Keratinocyte (primary cell): Measurements from ENCODE around the gene PTBP3. TPM values are rescaled to one million over a fixed set of nuclear protein-coding genes. Genes with fewer than 3 reads are reported as not detected.

ENCODE experiments used
- DNase-seq: peaks from one replicate; pipeline ENCODE4 v3.0.0-alpha.2; 2011; ENCODE audit warnings: low read depth, missing footprints, low spot score
- FAIRE-seq: peaks from 2 replicates; lab custom pipeline; 2011; peaks lifted over from hg19 to GRCh38; lab: Jason Lieb, UNC
- H2AFZ ChIP-seq: 2 replicates; pipeline ENCODE4 v1.6.0; 2012; ENCODE audit warnings: low read length, control low read depth, inconsistent platforms; ENCODE audit not compliant: control insufficient read depth
- H3K27ac ChIP-seq: 2 replicates; pipeline ENCODE4 v1.5.1; 2011; ENCODE audit warnings: low read length; ENCODE audit not compliant: control insufficient read depth, insufficient read depth
- H3K27me3 ChIP-seq: 3 replicates; pipeline ENCODE4 v1.6.0; 2011; ENCODE audit warnings: low read length; ENCODE audit not compliant: control insufficient read depth, insufficient read depth; ENCODE audit errors: extremely low read depth
- H3K36me3 ChIP-seq, 2 experiments: 2 replicates in 1 of 2; 3 replicates in 1 of 2; pipeline ENCODE4 v1.5.1; 2011; ENCODE audit warnings: low read length in 2 of 2, mild to moderate bottlenecking in 1 of 2; ENCODE audit not compliant: control insufficient read depth in 2 of 2, insufficient read depth in 2 of 2; ENCODE audit errors: extremely low read depth in 1 of 2
- H3K4me1 ChIP-seq: 3 replicates; pipeline ENCODE4 v1.5.1; 2011; ENCODE audit warnings: low read length; ENCODE audit not compliant: control insufficient read depth, insufficient read depth; ENCODE audit errors: extremely low read depth
- H3K4me2 ChIP-seq: 3 replicates; pipeline ENCODE4 v1.6.0; 2011; ENCODE audit warnings: low read depth, low read length; ENCODE audit not compliant: control insufficient read depth, insufficient read depth; ENCODE audit errors: extremely low read depth
- H3K4me3 ChIP-seq, 3 experiments: fragments of 200-600 bp in 1 of 3; sonication (generic) in 1 of 3; 2 replicates in 2 of 3; 3 replicates in 1 of 3; pipeline ENCODE4 v1.5.1; 2011 to 2016; ENCODE audit warnings: low read length in 3 of 3, mild to moderate bottlenecking in 3 of 3, control low read depth in 2 of 3, inconsistent platforms in 1 of 3, low read depth in 1 of 3, mixed read lengths in 1 of 3, mixed run types in 1 of 3, moderate library complexity in 1 of 3; ENCODE audit not compliant: control insufficient read depth in 2 of 3, insufficient read depth in 2 of 3; ENCODE audit errors: extremely low read depth in 1 of 3
- H3K79me2 ChIP-seq: 2 replicates; pipeline ENCODE4 v1.6.0; 2012; ENCODE audit warnings: low read length; ENCODE audit not compliant: control insufficient read depth, insufficient read depth
- H3K9ac ChIP-seq: 3 replicates; pipeline ENCODE4 v1.6.0; 2011; ENCODE audit warnings: low read length; ENCODE audit not compliant: control insufficient read depth, insufficient read depth; ENCODE audit errors: extremely low read depth
- H3K9me1 ChIP-seq: 3 replicates; pipeline ENCODE4 v1.6.0; 2011; ENCODE audit warnings: low read length; ENCODE audit not compliant: control insufficient read depth, insufficient read depth; ENCODE audit errors: extremely low read depth
- H3K9me3 ChIP-seq: 2 replicates; pipeline ENCODE4 v1.5.1; 2012; ENCODE audit warnings: low read depth, low read length; ENCODE audit not compliant: control insufficient read depth
- H4K20me1 ChIP-seq: 3 replicates; pipeline ENCODE4 v1.6.0; 2011; ENCODE audit warnings: low read length; ENCODE audit not compliant: control insufficient read depth, insufficient read depth; ENCODE audit errors: extremely low read depth
- EZH2 ChIP-seq: IDR thresholded peaks from one replicate; pipeline ENCODE4 v1.6.1; 2012; ENCODE audit warnings: inconsistent platforms, mild to moderate bottlenecking, low read length, moderate library complexity
- dilution Hi-C: fragments of 300-500 bp; cut with MboI; formaldehyde crosslinking; loops from one replicate; pipeline ENCODE4 v1.7.0; 2020; ENCODE audit warnings: low sequenced_read_pairs; ENCODE audit not compliant: extremely low pct_ligation_motif_present
- polyA plus RNA-seq, 5 experiments: library from polyadenylated mRNA; depleted of rRNA in 3 of 5; stranded (reverse) in 3 of 5; stranded (forward) in 1 of 5; unstranded in 1 of 5; fragments of >200 nt; gene quantifications; 1 replicate in 1 of 5; 2 replicates in 3 of 5; 3 replicates in 1 of 5; pipeline versions ENCODE4 v1.2.1 to v1.2.3, GENCODE V29; 2011 to 2012; ENCODE audit warnings: missing spikeins in 2 of 5, low read depth in 1 of 5, low replicate concordance in 1 of 5
- TF ChIP-seq, protein P1 (sequence below), 3 experiments: IDR thresholded peaks in 1 of 3; conservative IDR thresholded peaks in 1 of 3; optimal IDR thresholded peaks in 1 of 3; 2 replicates in 2 of 3; 3 replicates in 1 of 3; pipeline versions ENCODE3 to v1.5.1; 2011; ENCODE audit warnings: low read length in 3 of 3, mild to moderate bottlenecking in 3 of 3, moderate library complexity in 2 of 3, control low read depth in 1 of 3, inconsistent platforms in 1 of 3; ENCODE audit not compliant: insufficient read depth in 2 of 3; ENCODE audit errors: extremely low read depth in 1 of 3

The PTBP3 gene
- polyA plus RNA-seq, 1 donor (not counting 4 experiments of a cell fraction or from before 2014, with no cell fraction given), result 51.0 TPM

DNA sequence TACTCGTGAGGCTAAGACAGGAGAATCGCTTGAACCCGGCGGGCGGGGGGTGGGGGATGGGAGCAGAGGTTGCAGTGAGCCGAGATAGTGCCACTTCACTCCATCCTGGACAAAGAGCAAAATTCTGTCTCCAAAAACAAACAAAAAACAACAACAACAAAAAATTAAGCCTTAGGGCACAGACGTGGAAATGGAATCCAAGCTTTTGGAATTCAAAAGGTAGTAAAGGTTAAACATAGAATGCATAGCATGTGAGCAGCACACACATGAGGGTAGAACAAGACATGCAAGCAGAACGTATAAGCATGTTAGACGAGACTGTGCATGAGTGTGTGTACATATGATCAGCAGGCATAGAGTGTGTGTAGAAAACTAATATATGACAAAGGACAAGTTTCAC, 68.0 kb downstream of the PTBP3 start:
- FAIRE-seq, result no peak
- H3K36me3 ChIP-seq, result peaks cover 6 to 9% of the 10 kb centered on the region in 2 experiments
- H3K79me2 ChIP-seq, result peaks cover 49% of the 10 kb centered on the region

DNA sequence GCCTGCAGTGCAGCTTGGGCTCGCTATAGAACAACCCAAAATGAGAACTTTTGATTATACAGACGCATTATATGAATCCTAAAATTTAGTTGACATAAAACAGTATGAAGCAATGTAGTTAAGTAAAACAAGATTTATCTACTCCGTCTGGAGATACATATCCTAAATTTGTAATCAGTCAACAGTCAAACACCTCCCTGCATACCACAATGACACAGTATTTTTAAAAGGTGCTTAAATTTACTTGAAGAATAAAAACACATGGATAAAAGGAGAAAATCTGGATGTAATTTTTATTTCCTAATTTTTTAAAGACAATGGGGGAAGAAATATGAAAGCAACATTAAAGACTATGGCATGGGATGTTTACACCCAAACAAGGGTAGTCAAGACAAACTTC, 70.8 kb downstream of the PTBP3 start:
- dilution Hi-C loops, result no loop called here
- H3K4me1 ChIP-seq, result no peaks in the 10 kb centered on the region
- no peaks in the 10 kb centered on the region for H3K9me1 ChIP-seq
- H3K4me2 ChIP-seq, result no peak overlapping the region
- FAIRE-seq (no peak), DNase-seq (no peak)
- H3K9me3 ChIP-seq, result no peaks in the 10 kb centered on the region
- no peak overlapping the region for H3K4me3 ChIP-seq
- H3K27me3 ChIP-seq, result no peaks in the 10 kb centered on the region
- peaks cover 4 to 6% of the 10 kb centered on the region in 2 experiments for H3K36me3 ChIP-seq
- H4K20me1 ChIP-seq, result no peaks in the 10 kb centered on the region
- peaks cover 45% of the 10 kb centered on the region for H3K79me2 ChIP-seq
- TF ChIP-seq EZH2, result no peak
- TF ChIP-seq, protein P1, sequence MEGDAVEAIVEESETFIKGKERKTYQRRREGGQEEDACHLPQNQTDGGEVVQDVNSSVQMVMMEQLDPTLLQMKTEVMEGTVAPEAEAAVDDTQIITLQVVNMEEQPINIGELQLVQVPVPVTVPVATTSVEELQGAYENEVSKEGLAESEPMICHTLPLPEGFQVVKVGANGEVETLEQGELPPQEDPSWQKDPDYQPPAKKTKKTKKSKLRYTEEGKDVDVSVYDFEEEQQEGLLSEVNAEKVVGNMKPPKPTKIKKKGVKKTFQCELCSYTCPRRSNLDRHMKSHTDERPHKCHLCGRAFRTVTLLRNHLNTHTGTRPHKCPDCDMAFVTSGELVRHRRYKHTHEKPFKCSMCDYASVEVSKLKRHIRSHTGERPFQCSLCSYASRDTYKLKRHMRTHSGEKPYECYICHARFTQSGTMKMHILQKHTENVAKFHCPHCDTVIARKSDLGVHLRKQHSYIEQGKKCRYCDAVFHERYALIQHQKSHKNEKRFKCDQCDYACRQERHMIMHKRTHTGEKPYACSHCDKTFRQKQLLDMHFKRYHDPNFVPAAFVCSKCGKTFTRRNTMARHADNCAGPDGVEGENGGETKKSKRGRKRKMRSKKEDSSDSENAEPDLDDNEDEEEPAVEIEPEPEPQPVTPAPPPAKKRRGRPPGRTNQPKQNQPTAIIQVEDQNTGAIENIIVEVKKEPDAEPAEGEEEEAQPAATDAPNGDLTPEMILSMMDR (optimal IDR thresholded peaks at IDR 0.05 in 1 of 3, IDR thresholded peaks at IDR 0.05 in 1 of 3, conservative IDR thresholded peaks at IDR 0.05 in 1 of 3; ENCODE audit: extremely low read depth in 1 of 3, insufficient read depth in 2 of 3, low read length in 3 of 3), result no peak
- H3K27ac ChIP-seq, result no peak overlapping the region
- no peak overlapping the region for H2AFZ ChIP-seq
- no peak overlapping the region for H3K9ac ChIP-seq

More for the DNA sequence above, 68.0 kb downstream of the PTBP3 start:
- Histone ChIP-seq H3K9me1 (no peaks in the 10 kb centered on the region), H3K4me3 (no peak overlapping the region), H3K27me3 (no peaks in the 10 kb centered on the region), H3K9me3 (no peaks in the 10 kb centered on the region), H3K4me2 (no peak overlapping the region), H3K27ac (no peak overlapping the region), H4K20me1 (no peaks in the 10 kb centered on the region), H2AFZ (no peak overlapping the region), H3K4me1 (no peaks in the 10 kb centered on the region), H3K9ac (no peak overlapping the region)
- dilution Hi-C loops, result no loop called here
- no peak for DNase-seq
- TF ChIP-seq EZH2, result no peak
- TF ChIP-seq, protein P1 (optimal IDR thresholded peaks at IDR 0.05 in 1 of 3, IDR thresholded peaks at IDR 0.05 in 1 of 3, conservative IDR thresholded peaks at IDR 0.05 in 1 of 3; ENCODE audit: extremely low read depth in 1 of 3, insufficient read depth in 2 of 3, low read length in 3 of 3), result no peak
